Stimulated activated CD4-positive, alpha-beta T cell treated with anti-CD3 and anti-CD28 coated beads, TNF-alpha, amount 100 ng/mL, for 48 hours (primary cell): ENCODE data around the gene HSD17B8.
"Not testable (repeated sequence)": the region's sequence is repeated elsewhere in the genome, so short reads cannot be mapped to it uniquely, and the experiment has no call there.

Source experiments
- DNase-seq, 3 donors: peaks; one replicate each; pipeline ENCODE4 v3.0.0-alpha.2; 2020; ENCODE audit warnings: low read depth in 3 of 3

HSD17B8 gene

DNA sequence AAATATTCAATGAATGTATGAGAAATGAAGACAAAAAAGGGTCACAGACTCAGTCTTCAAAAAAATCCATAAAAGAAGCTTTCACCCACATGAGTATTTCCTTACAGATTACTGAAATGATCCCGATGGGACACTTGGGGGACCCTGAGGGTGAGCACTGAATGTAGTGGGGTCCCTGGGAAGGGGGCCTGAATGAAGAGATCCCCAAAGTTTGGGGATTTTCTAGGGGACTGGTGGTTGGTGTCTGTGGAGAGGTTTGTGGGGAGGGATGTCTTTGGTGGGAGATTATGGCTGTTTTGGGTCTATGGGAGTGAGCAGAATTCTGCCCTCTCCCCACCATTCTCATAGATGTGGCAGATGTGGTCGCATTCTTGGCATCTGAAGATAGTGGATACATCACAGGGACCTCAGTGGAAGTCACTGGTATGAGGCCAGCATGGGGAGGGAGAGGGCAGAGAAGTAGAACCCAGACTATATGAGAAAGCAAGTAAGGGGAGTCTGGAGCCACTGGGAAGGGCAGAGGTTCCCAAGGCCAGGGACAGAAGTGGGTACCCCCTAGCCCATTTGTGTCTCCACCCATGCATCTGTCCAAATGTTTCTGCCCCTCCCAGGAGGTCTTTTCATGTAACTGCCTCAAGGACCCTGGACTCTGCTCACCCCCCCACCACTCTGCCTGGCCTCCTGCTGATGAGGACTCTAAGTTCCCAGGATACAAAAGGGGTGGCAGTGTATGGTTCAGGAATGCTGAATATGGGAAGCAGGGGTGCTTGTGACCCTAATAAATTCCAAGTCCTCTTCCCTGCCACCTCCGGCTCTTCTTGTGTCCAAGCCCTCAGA is 1.8 kb downstream of the HSD17B8 start:
- no peak for DNase-seq

DNA sequence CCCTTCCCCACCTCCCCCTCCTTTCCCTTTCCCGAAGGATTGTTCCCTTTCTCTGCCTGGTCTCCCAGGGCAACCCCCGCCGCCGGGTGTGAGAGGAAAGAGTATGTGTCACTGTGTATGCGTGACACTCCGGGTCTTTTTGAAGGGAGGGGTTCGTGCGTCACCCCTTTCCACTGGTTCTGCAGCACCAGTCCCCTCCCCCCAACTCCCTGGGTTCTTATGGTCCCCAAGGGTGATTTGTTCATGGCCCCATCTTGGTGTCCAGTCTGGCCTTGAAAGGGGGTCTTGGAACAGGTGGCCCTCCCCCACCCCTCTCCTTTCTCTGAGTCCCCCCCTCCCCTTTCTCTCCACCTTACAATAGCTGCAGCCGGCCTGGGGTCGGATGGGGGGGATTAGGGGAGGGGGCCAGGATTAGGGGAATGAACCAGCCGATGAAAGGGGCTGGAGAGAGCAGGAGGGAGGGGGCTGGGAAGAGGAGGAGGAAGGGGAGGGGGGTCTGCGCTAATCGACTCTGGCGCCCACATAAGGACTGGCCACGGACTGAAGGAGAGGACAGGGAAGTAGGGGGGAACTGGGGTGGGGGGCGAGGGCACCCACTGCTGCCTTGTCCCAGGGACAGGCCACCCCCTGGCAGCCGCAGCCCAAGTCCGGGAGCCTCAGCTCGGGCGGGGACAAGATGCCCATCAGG is 2.6 kb downstream of the HSD17B8 start:
- no peak for DNase-seq

DNA sequence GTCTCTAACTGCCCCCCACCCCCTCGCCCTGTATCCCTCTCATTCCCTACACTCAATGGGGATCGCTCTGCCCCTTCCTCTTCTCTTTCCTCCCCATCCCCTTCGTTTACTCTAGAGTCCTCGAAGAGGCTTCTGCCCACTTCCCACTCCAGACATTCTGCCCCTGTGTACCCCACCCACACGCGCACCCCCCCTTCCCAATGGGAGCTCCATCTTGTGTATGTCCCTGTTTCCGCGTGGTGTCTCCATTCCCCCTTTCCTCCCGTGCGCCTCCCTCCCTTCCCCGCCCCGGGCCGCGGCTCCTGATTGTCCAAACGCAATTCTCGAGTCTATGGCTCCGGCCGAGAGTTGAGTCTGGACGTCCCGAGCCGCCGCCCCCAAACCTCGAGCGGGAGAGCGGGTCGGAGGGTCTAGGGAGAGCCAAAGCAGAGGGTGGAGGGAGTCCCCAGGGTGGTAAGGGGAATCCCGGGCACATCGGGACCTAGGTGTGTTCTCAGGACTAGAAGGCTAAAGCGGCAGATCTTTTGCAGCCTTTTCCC is 3.2 kb downstream of the HSD17B8 start:
- no peak for DNase-seq

- DNase-seq = peak; percentile 68 to 87 (median 72)
These were observed 3.9 kb downstream of the HSD17B8 start, which contains the start of gene RING1 for GRCh38 chr6:33208091-33208967. TSS of gene RING1 (plus strand) at chr6:33208500. CDS start at chr6:33208823, 323 bp downstream.

DNA sequence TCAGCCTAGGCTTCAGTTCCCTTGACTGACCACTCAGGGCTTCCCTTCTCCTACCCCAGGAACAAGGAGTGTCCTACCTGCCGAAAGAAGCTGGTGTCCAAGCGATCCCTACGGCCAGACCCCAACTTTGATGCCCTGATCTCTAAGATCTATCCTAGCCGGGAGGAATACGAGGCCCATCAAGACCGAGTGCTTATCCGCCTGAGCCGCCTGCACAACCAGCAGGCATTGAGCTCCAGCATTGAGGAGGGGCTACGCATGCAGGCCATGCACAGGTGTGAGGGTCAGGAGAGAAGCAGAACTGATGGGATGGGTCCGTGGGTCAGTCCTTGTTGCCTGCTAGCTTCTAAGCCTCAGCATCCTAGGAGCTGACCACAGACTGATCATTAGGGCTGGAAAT is 5.4 kb downstream of the HSD17B8 start:
- DNase-seq = no peak

- no peak for DNase-seq
These were observed 6.7 kb downstream of the HSD17B8 start for GRCh38 chr6:33211136-33211535.

DNA sequence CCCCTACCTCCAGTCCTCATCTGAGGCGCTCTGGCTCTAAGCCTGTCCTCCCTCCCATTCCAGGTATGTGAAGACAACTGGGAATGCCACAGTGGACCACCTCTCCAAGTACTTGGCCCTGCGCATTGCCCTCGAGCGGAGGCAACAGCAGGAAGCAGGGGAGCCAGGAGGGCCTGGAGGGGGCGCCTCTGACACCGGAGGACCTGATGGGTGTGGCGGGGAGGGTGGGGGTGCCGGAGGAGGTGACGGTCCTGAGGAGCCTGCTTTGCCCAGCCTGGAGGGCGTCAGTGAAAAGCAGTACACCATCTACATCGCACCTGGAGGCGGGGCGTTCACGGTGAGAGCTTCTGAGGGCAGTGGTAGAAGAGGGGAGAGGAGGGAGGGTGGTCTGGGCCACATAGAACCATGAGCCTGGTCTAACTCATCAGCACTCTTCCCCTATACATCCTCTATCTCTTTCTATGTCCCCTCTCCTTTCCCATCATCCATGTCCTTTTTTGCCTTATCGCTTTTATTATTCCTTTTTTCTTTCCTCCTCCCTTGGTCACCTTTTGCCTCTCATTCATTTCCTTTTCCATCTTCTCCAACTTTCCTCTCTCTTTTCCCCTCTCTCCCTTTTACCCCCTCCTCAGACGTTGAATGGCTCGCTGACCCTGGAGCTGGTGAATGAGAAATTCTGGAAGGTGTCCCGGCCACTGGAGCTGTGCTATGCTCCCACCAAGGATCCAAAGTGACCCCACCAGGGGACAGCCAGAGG is 7.4 kb downstream of the HSD17B8 start:
- DNase-seq = no peak

- DNase-seq = no peak
These were observed 8.4 kb downstream of the HSD17B8 start for GRCh38 chr6:33212857-33213165.

GRCh38 chr6:33213166-33213988 is 8.9 kb downstream of the HSD17B8 start:
- DNase-seq = no peak

DNA sequence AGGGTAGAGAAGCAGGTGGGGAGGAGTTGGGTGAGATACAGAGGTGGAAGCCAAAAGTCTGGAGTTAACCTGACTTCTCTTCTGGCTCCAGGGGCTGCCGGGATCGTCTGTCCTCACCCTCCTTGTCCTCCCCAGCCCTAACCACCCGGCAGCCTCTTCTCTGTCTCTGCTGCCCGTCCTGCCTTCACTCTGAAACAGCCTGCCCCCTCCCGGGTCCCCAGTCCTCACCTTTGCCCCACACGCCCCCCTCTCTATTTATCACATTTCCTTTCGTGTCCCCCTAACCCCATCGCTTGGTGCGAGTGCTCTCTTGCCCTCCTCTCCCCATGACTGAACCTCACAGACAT is 9.5 kb downstream of the HSD17B8 start:
- no peak for DNase-seq

GRCh38 chr6:33215271-33216116 is 11.0 kb downstream of the HSD17B8 start:
- DNase-seq = no peak

- no peak for DNase-seq
These were observed 11.7 kb downstream of the HSD17B8 start for GRCh38 chr6:33216117-33216649.

DNA sequence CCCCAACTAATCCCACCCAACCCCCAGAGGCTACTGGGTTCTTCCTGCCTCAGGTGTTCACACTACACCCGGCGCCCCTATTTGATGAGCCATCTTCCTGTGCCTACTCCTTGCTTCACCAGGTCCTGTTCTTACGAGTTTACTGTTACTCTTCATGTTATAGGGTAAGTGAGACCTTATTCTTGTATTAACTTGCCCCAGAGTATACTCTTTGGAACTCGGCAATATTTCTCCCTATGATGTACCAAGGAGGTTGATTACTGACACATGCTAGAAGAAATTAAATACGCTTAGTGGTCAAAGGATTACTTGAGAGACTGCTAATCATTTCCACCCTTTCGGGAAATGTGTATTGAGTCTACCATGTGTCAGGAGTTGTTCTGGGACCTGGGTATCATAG is 12.8 kb downstream of the HSD17B8 start:
- no peak for DNase-seq

- DNase-seq = no peak
These were observed 13.2 kb downstream of the HSD17B8 start for GRCh38 chr6:33217681-33218080.

GRCh38 chr6:33226503-33227120 is 22.2 kb downstream of the HSD17B8 start:
- not testable (repeated sequence) for DNase-seq

DNA sequence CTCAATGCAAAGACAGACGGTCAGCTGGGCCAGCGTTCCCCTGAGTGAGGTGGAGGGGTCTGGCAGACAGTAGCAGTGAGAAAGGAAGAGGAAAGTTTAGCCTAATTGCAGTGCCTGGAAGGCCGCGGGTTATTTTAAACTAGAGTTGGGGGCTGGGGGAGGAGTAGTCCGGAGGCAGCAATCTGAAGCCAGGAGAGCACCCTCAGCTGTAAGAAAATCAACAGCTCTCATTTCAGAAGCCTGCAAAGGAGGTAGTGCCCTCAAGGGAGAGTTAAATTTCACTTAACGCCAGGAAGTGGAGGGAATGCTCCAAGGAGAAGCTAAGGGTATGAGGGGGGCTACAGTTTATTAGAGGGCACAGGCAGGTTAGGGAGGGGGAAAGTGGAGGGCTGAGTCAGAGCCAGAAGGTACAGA is 30.8 kb downstream of the HSD17B8 start:
- no peak for DNase-seq

GRCh38 chr6:33236328-33236727 is 31.9 kb downstream of the HSD17B8 start:
- no peak for DNase-seq

DNA sequence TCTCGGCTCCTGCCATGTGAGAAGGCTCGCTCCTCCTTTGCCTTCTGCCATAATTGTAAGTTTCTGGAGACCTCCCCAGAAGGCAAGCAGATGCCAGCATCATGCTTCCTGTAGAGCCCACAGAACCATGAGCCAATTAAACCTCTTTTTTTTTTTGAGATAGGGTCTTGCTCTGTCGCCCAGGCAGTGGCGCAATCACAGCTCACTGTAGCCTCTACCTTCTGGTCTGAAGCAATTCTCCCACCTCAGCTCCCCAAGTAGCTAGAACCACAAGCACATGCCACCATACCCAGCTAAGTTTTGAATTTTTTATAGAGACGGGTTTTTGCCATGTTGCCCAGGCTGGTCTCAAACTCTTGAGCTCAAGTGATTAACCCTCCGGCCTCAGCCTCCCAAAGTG is 32.4 kb downstream of the HSD17B8 start:
- no peak for DNase-seq

DNA sequence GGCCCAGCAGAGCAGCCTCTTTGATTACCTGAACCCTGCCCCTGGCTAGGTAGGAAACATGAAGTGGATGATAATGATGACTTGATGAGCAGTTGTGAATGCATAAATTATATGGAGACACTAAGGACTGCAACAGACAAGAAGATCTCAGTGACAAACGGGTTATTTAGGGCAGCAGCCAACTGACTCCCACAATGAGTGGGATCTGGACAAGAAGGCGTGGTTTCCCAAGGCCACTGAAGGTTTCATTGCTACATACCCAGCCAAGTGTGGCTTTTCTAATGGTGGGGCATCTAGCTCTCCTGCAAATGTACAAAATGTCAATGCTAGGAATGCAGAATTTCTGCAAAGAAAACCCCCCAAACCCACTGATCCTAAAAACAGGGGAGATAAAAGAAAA is 33.3 kb downstream of the HSD17B8 start:
- no peak for DNase-seq
